ENCODE measurements around the gene NFYB.

- TF ChIP-seq, protein P1, sequence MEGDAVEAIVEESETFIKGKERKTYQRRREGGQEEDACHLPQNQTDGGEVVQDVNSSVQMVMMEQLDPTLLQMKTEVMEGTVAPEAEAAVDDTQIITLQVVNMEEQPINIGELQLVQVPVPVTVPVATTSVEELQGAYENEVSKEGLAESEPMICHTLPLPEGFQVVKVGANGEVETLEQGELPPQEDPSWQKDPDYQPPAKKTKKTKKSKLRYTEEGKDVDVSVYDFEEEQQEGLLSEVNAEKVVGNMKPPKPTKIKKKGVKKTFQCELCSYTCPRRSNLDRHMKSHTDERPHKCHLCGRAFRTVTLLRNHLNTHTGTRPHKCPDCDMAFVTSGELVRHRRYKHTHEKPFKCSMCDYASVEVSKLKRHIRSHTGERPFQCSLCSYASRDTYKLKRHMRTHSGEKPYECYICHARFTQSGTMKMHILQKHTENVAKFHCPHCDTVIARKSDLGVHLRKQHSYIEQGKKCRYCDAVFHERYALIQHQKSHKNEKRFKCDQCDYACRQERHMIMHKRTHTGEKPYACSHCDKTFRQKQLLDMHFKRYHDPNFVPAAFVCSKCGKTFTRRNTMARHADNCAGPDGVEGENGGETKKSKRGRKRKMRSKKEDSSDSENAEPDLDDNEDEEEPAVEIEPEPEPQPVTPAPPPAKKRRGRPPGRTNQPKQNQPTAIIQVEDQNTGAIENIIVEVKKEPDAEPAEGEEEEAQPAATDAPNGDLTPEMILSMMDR (IDR thresholded peaks at IDR 0.05): no peak
- TF ChIP-seq POLR2A (IDR thresholded peaks at IDR 0.05) (no peak), EP300 (IDR thresholded peaks at IDR 0.05) (no peak)
These were observed 43.3 kb upstream of the NFYB start for GRCh38 chr12:104181313-104181712.

All from sigmoid colon (tissue), 4 donors.